K562 (cell line): Measurements from ENCODE around the gene LRRK1.
A peak's percentile ranks its signal among the peaks of the same experiment; 100 is the strongest.

Experiments used
- AFF4 ChIP-seq: sonication (generic); formaldehyde crosslinking; IDR thresholded peaks from 2 replicates; pipeline ENCODE4 v1.8.0; 2023; ENCODE audit warnings: mild to moderate bottlenecking, missing genetic modification reagents
- CTCF ChIP-seq, 3 experiments: IDR thresholded peaks in 2 of 3; conservative IDR thresholded peaks in 1 of 3; 2 replicates each; pipeline ENCODE4 v1.5.1; 2011 to 2012; ENCODE audit warnings: low read length in 3 of 3, mild to moderate bottlenecking in 3 of 3, control low read depth in 2 of 3, improper control_type of control experiment in 1 of 3, inconsistent platforms in 1 of 3, low read depth in 1 of 3, mixed read lengths in 1 of 3, moderate library complexity in 1 of 3; ENCODE audit not compliant: insufficient read depth in 2 of 3
- EHMT2 ChIP-seq: fragments of 450-650 bp; IDR thresholded peaks from 2 replicates; pipeline ENCODE4 v1.6.1; 2018; ENCODE audit warnings: antibody characterized with exemption
- FIP1L1 ChIP-seq: fragments of 200-400 bp; formaldehyde crosslinking; IDR thresholded peaks from 2 replicates; pipeline ENCODE4 v1.6.1; 2018; ENCODE audit warnings: mild to moderate bottlenecking, low read depth, low read length; ENCODE audit not compliant: poor library complexity, severe bottlenecking
- FOSL1 ChIP-seq: fragments of 200-800 bp; sonication (Bioruptor generic); conservative IDR thresholded peaks from 2 replicates; pipeline ENCODE4 v1.6.1; 2016; ENCODE audit warnings: missing genetic modification characterization, missing compliant biosample characterization
- MEF2A ChIP-seq: IDR thresholded peaks from 2 replicates; pipeline ENCODE4 v1.6.1; 2011; ENCODE audit warnings: low read depth, mild to moderate bottlenecking, low read length, moderate library complexity; ENCODE audit not compliant: control insufficient read depth
- MIER1 ChIP-seq: fragments of 450-650 bp; IDR thresholded peaks from 2 replicates; pipeline ENCODE4 v1.6.1; 2016; ENCODE audit warnings: antibody characterized with exemption, mild to moderate bottlenecking, low read depth
- SMC3 ChIP-seq: conservative IDR thresholded peaks from 2 replicates; pipeline ENCODE4 v1.6.1; 2011; ENCODE audit warnings: low read depth, low read length, improper control_type of control experiment; ENCODE audit not compliant: insufficient read depth
- SP1 ChIP-seq: sonication (generic); formaldehyde crosslinking; IDR thresholded peaks from 2 replicates; pipeline ENCODE4 v1.8.1; 2022; ENCODE audit warnings: mild to moderate bottlenecking, missing genetic modification reagents
- SP2 ChIP-seq: IDR thresholded peaks from 2 replicates; pipeline ENCODE4 v1.6.1; 2011; ENCODE audit warnings: mild to moderate bottlenecking, low read depth, low read length, moderate library complexity; ENCODE audit not compliant: poor library complexity, severe bottlenecking; ENCODE audit errors: extremely low read depth
- TCF3 ChIP-seq: sonication (generic); formaldehyde crosslinking; IDR thresholded peaks from 2 replicates; pipeline ENCODE4 v1.4.0; 2020; ENCODE audit warnings: mild to moderate bottlenecking, missing genetic modification reagents
- ZNF3 ChIP-seq: fragments of 250-450 bp; sonication (Bioruptor Pico); IDR thresholded peaks from 2 replicates; pipeline ENCODE4 v1.5.0; 2021; ENCODE audit warnings: mild to moderate bottlenecking, moderate library complexity
- ZNF384 ChIP-seq: IDR thresholded peaks from 2 replicates; pipeline ENCODE4 v1.6.1; 2012; ENCODE audit warnings: low read depth, low read length, improper control_type of control experiment

GRCh38 chr15:101017093-101017754 lies 98.1 kb downstream of the LRRK1 start:
- peak; percentile 49 to 68 (median 61) for TF ChIP-seq CTCF (IDR thresholded peaks at IDR 0.05 in 2 of 3, conservative IDR thresholded peaks at IDR 0.05 in 1 of 3; ENCODE audit: insufficient read depth in 2 of 3, low read depth in 1 of 3, low read length in 3 of 3)
- TF ChIP-seq SP1 (CRISPR knock-in tag): no peak
- no peak for TF ChIP-seq EHMT2
- TF ChIP-seq SMC3: 0 out of 2 replicates have a peak, but pooled peaks have one; percentile 18
- no peak for TF ChIP-seq MEF2A
- no peak for TF ChIP-seq FOSL1 (tag)
- TF ChIP-seq ZNF3 (CRISPR knock-in tag): no peak
- no peak for TF ChIP-seq TCF3 (CRISPR knock-in tag)
- TF ChIP-seq FIP1L1: no peak
- TF ChIP-seq ZNF384: no peak
- no peak for TF ChIP-seq SP2
- TF ChIP-seq AFF4: no peak
- no peak for TF ChIP-seq MIER1
